Left renal cortex interstitium (tissue), 4 donors: ENCODE results near the gene GNG7. TPM values are rescaled to one million over a fixed set of nuclear protein-coding genes. Genes with fewer than 3 reads are reported as not detected.
A peak's percentile ranks its signal among the peaks of the same experiment; 100 is the strongest.
"Not testable (repeated sequence)": the region's sequence is repeated elsewhere in the genome, so short reads cannot be mapped to it uniquely, and the experiment has no call there.

Experiments
- DNase-seq, 4 donors: peaks; one replicate each; pipeline ENCODE4 v3.0.0-alpha.2; 2013; ENCODE audit warnings: low read depth in 4 of 4, low spot score in 2 of 4, missing footprints in 1 of 4
- polyA plus RNA-seq, 4 donors: library from polyadenylated mRNA; unstranded; fragments of 120-200 nt; gene quantifications; one replicate each; pipeline ENCODE4 v1.2.1, GENCODE V29; 2013; ENCODE audit not compliant: insufficient read length in 4 of 4

Gene GNG7
- polyA plus RNA-seq, 4 donors, result 5.2 to 7.7 (median 7.0) TPM

GRCh38 chr19:2544576-2545415, 157.7 kb downstream of the GNG7 start:
- DNase-seq, result no peak

- DNase-seq, result peak; percentile 74 to 90 (median 78)
These were observed 158.7 kb downstream of the GNG7 start for GRCh38 chr19:2543463-2544442.

DNA sequence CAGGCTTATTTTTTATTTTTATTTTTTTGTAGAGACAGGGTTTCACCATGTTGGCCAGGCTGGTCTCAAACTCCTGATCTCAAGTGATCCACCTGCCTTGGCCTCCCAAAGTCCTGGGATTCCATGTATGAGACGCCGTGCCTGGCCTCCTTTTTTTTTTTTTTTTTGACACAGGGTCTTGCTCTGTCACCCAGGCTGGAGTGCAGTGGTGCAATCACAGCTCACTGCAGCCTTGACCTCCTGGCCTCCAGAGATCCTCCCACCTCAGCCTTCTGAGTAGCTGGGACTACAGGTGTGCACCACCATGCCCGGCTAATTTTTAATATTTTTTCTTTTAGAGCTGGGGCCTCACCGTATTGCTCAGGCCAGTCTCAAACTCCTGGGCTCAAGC, 159.4 kb downstream of the GNG7 start:
- not testable (repeated sequence) for DNase-seq

GRCh38 chr19:2542341-2543069, 160.0 kb downstream of the GNG7 start:
- DNase-seq, result no peak

GRCh38 chr19:2540646-2541454, 161.6 kb downstream of the GNG7 start:
- peak in 2 of 4 donors; percentile 75 to 78 for DNase-seq

- DNase-seq, result no peak
These were observed 162.2 kb downstream of the GNG7 start for GRCh38 chr19:2540251-2540645.

- no peak for DNase-seq
These were observed 164.3 kb downstream of the GNG7 start for GRCh38 chr19:2538096-2538757.

- DNase-seq, result not testable (repeated sequence)
These were observed 164.9 kb downstream of the GNG7 start for GRCh38 chr19:2537584-2537983.

DNA sequence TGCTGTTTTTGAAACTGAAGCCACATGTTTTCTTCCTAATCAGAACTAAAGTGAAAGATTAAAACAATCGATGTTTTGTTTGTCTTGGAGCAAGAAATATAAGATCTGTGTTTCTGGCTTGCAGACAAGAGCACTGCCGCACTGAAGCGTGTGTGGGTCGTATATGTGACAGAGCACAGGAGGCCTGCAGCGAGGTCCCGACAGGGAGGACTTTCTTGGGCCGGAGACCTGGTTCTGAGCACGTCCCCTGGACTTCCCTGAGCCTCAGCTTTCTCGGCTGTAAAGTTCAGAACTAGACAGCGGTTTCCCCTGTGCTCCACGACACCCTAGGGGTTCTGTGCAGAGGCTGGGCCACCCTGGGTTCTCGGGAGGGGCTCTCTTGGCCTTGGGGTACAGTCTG, 166.0 kb downstream of the GNG7 start:
- no peak for DNase-seq

- DNase-seq, result no peak
These were observed 168.0 kb downstream of the GNG7 start for GRCh38 chr19:2534423-2535013.

DNA sequence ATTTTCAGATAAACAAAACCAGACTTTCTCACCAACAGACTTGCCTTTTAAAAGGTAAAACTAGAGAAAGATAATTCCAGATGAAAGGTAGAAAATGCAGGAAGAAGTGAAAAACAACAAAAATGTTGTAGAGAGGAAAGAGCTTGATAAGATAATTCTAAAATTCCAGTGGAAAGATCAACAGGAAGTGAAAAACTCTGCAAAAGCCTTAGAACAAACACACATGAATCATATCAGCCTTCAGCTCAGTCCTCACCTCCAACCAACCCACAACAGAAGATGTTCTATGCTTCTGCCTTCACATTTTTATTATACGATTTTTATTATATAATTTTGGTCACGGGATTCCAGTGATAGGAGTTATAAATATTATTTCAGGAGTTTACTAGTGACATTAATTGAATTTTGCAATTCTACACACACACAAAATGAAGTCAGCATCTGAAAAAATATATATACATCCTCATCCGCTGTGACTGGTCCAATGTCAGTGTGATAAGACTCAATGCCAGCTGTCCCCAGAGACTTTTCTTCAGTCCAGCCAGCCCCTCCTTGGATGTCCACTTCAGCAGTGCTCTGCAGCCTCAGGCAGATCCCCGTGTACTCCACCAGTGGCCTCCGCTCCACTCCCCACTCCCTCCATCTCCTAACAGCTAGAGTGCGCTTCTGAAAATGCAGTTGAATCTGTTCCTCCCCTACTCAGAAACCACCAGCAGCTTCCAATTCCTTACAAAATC, 168.6 kb downstream of the GNG7 start:
- DNase-seq, result no peak

DNA sequence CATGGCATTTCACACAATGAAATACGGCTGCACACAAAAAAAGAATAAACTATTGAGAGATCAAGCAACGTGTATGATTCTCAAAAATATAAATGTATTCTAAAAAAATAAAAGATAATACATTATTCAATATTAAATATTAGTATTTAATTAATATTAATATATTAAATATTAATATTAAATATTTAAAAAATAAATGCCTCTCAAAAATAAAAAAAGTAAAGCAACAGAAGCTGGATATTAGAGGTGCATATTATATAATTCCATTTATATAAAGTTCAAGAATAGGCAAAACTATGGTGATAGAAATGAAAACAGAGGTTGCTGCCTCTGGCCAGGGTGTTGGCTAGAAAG, 169.4 kb downstream of the GNG7 start:
- DNase-seq, result no peak

GRCh38 chr19:2532252-2533071, 170.0 kb downstream of the GNG7 start:
- no peak for DNase-seq

DNA sequence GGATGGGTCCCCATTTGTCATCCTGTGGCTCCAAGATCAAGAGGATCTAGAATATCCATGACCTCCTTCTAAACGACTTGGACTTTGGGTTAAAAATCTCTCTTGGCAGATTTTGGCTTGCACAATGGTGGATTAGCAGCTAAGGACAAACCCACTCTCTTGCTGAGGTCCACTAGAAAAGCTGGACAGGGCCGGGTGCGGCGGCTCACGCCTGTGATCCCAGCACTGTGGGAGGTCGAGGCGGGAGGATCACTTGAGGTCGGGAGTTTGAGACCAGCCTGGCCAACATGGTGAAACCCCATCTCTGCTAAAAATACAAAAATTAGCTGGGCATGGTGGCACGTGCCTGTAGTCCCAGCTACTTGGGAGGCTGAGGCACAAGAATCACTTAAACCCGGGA, 172.6 kb downstream of the GNG7 start:
- not testable (repeated sequence) for DNase-seq

DNA sequence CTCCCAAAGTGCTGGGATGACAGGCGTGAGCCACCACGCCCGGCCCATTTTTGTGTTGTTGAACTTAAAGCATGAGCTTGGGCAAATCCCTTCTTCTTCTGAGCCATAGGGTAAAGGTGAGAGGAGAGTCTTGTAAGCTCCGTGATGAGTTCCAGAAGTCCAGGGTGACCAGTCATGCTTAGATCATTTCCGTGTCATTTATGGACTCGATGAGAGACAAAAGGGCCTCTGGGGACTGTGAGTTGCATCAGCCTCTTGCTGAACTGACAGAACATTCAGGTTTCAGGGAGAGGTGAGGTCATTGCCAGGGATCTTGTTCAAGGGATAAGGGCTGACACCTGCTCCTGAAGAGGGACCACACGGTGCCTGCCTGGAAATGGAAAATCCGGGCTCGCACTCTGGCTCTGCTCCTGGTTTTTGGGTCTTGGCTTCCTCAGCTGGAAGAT, 173.0 kb downstream of the GNG7 start:
- DNase-seq, result no peak

DNA sequence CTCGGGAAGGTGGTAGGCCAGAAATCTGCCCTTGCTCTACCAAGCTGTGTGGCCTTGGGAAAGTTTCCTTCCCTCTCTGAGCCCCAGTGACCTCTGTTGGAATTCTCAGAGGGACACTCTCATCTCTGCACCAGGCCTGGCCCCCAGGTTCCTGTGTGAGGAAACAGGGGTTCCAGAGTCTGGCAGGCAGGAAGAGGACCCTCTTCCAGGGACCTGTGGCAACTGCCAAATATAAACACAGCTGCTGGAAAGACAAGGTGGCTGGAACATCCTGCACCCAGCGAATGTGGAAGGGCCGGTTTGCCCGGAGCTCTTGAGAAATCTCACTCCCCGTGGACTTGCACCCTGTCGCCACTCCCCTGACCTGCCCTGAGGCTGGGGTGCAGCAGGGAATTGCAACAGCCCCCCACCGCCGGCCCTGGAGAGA, 173.8 kb downstream of the GNG7 start:
- no peak for DNase-seq

DNA sequence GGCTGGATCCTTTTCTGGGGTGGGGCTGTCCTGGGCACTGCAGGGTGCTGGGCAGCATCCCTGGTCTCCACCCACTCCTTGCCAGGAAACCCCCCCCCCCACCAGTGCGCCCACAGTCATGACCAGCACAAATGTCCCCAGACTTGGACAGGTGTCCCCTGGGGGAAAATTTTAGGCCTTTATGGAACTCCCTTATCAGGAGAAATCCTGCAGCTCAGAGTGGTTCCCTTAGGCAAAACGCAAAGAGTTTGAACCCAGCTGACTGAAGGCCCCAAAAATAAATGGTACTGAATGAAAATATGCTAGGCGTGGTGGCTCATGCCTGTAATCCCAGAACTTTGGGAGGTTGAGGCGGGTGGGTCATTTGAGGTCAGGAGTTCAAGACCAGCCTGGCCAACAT, 174.8 kb downstream of the GNG7 start:
- DNase-seq, result no peak
